ENCODE measurements around the gene CNTN2. TPM values are rescaled to one million over a fixed set of nuclear protein-coding genes. Genes with fewer than 3 reads are reported as not detected.

Gene CNTN2
- total RNA-seq, 1 donor from 2014 or later, result 0.58 TPM

DNA sequence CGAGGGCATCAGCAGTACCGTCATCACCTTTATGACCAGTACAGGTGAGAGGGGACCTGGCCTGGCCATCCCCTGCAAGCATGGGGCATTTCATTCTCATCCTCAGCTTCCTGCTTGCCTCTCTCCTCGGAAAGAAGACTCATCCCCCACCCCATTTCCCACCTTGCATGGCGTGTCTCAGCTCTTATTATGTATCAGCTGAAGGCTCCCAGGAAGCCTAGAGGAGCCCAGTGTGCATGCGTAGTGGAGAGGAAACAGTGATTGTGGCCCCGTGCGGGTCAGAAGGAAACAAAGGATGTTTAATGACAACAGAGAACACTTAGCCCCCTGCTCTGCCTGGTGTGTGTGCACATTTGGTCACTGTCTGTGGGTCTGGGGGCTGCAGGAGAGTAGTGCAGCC, 40.3 kb upstream of the CNTN2 start:
- Histone ChIP-seq H3K27me3 (ENCODE audit: low read depth) (peaks cover 46% of the 10 kb centered on the region), H3K36me3 (no peaks in the 10 kb centered on the region), H3K4me3 (no peak overlapping the region)

DNA sequence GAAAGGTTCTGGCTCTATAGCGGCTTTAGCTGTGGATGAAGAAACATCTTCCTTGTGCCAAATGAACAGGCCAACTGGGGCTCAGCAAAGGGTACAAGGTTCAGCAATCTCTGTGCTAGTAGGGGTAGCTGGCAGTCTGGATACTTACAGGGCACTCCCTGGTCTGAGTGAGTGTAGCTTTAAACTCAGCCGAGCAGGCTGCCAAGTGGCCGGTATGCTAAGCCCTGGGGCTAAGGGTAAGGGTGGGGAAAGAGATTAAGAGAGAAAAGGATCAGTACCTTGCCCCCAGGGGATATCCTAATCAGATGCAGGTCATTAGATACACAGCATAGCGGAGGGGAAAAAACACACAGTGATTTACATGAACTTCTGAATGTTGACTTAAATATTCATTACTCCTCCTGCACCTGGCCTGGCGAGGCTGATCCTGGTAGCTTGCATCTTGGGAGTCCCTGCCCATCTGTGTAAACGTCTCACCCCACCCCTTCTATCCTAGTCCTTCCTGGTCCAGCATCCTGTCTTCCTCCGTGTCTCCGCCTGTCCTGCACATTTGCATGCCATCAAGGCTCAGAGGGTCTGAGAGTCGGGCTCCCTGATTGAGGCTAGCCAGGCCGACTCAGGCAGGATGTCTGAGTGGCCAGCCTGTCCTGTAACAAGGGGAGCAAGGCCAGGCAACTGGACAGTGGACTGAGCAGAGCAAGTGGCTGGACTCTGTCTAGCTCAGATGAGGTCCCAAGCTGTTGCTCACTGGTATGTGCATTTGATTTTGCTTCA, 39.5 kb upstream of the CNTN2 start:
- Histone ChIP-seq H3K4me3 (no peak overlapping the region), H3K36me3 (no peaks in the 10 kb centered on the region), H3K27me3 (ENCODE audit: low read depth) (peaks cover 46% of the 10 kb centered on the region), H3K27ac (replicated peaks) (no peak overlapping the region), H3K9me3 (replicated peaks) (no peaks in the 10 kb centered on the region), H3K4me1 (peaks cover under 1% of the 10 kb centered on the region)
- TF ChIP-seq, protein P1, sequence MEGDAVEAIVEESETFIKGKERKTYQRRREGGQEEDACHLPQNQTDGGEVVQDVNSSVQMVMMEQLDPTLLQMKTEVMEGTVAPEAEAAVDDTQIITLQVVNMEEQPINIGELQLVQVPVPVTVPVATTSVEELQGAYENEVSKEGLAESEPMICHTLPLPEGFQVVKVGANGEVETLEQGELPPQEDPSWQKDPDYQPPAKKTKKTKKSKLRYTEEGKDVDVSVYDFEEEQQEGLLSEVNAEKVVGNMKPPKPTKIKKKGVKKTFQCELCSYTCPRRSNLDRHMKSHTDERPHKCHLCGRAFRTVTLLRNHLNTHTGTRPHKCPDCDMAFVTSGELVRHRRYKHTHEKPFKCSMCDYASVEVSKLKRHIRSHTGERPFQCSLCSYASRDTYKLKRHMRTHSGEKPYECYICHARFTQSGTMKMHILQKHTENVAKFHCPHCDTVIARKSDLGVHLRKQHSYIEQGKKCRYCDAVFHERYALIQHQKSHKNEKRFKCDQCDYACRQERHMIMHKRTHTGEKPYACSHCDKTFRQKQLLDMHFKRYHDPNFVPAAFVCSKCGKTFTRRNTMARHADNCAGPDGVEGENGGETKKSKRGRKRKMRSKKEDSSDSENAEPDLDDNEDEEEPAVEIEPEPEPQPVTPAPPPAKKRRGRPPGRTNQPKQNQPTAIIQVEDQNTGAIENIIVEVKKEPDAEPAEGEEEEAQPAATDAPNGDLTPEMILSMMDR (IDR thresholded peaks at IDR 0.05; ENCODE audit: borderline replicate concordance), result no peak
- intact Hi-C loops (cut with micrococcal nuclease), result no loop called here
- DNase-seq, result no peak

More for the DNA sequence above, 40.3 kb upstream of the CNTN2 start:
- H3K9me3 ChIP-seq (replicated peaks), result no peaks in the 10 kb centered on the region
- intact Hi-C loops (cut with micrococcal nuclease), result no loop called here
- no peak overlapping the region for H3K27ac ChIP-seq (replicated peaks)
- TF ChIP-seq, protein P1 (IDR thresholded peaks at IDR 0.05; ENCODE audit: borderline replicate concordance), result no peak
- no peak for DNase-seq
- H3K4me1 ChIP-seq, result peaks cover 9% of the 10 kb centered on the region

DNA sequence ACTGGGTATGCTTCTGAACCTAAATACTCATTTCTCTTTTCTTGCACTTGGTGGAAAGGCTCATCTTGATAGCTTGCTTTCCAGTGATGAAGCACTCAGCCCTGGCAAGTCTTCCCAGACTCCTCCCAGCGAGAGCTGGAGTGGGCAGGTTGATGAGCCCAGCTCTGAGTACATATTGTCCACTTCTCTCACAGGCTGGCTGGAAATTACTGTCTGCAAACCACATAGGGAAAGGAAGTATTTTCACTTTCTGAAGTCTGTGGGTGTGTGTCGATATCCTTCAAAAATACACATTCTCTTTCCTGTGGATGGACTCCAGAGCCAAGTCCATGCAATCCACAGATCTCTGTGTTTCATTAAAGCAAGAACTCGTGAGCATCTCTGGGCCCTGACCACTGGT, 38.7 kb upstream of the CNTN2 start:
- intact Hi-C loops (cut with micrococcal nuclease), result no loop called here
- H3K36me3 ChIP-seq, result no peaks in the 10 kb centered on the region
- H3K4me1 ChIP-seq, result no peaks in the 10 kb centered on the region
- DNase-seq, result no peak
- no peak overlapping the region for H3K27ac ChIP-seq (replicated peaks)
- peaks cover 46% of the 10 kb centered on the region for H3K27me3 ChIP-seq (ENCODE audit: low read depth)
- H3K4me3 ChIP-seq, result no peak overlapping the region
- no peaks in the 10 kb centered on the region for H3K9me3 ChIP-seq (replicated peaks)
- TF ChIP-seq, protein P1 (IDR thresholded peaks at IDR 0.05; ENCODE audit: borderline replicate concordance), result no peak

DNA sequence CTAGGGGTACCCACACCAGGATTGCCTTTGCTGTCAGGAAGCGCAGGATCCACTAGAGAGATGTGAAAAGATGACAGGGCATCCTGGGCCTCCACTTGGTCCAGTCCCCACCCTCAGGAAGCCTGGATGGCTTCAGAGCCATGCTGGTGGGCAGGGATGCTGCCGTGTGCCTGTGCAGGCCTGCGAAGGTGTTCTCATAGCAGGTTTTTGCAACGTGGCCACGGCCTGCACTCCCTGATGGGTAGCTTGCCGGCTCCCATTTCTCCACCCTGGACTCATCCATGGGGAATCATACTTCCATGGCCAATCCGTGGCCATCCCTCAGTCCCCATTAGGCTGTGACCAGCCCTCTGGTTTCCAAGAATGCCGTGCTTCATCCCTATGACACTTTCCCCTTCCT, 34.1 kb upstream of the CNTN2 start:
- Histone ChIP-seq H3K27me3 (ENCODE audit: low read depth) (peaks cover 14% of the 10 kb centered on the region), H3K4me1 (peaks cover 6% of the 10 kb centered on the region), H3K36me3 (no peaks in the 10 kb centered on the region), H3K27ac (replicated peaks) (no peak overlapping the region), H3K4me3 (no peak overlapping the region), H3K9me3 (replicated peaks) (no peaks in the 10 kb centered on the region)
- intact Hi-C loops (cut with micrococcal nuclease), result no loop called here
- no peak for DNase-seq
- TF ChIP-seq, protein P1 (IDR thresholded peaks at IDR 0.05; ENCODE audit: borderline replicate concordance), result no peak

DNA sequence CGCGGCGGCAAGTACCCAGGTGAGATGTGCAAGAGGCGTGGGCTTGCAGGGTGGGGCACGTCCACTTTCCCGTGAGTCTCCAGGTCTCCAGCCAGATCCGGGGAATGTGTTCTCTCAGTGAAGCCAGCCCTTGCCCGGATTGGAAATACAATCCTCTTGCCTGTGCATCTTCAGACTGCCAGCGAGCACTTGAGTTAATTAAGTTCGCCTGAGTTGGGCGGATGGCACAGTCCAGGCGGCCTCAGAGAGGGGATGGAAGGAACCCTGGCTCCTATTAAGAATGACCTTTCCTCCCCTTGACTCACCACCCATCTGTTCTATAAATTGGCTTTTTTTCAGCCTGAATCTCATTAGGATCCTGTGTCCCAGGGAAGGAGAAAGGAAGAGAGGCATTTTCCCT, 33.3 kb upstream of the CNTN2 start:
- H3K27ac ChIP-seq (replicated peaks), result no peak overlapping the region

More for the DNA sequence above, 33.3 kb upstream of the CNTN2 start:
- no peak for DNase-seq
- no peak overlapping the region for H3K4me3 ChIP-seq
- TF ChIP-seq, protein P1 (IDR thresholded peaks at IDR 0.05; ENCODE audit: borderline replicate concordance), result no peak
- H3K9me3 ChIP-seq (replicated peaks), result no peaks in the 10 kb centered on the region
- intact Hi-C loops (cut with micrococcal nuclease), result no loop called here
- peaks cover 12% of the 10 kb centered on the region for H3K4me1 ChIP-seq
- H3K36me3 ChIP-seq, result no peaks in the 10 kb centered on the region
- peaks cover 12% of the 10 kb centered on the region for H3K27me3 ChIP-seq (ENCODE audit: low read depth)
